K562 (cell line): ENCODE measurements around the gene SIGLEC7. TPM values are rescaled to one million over a fixed set of nuclear protein-coding genes. Genes with fewer than 3 reads are reported as not detected.
A peak's percentile ranks its signal among the peaks of the same experiment; 100 is the strongest.

Experiments used
- BCL6 ChIP-seq: fragments of 250-450 bp; sonication (Bioruptor Pico); IDR thresholded peaks from 2 replicates; pipeline ENCODE4 v1.4.0; 2020
- BRCA1 ChIP-seq, 2 experiments: fragments of 450-650 bp in 1 of 2; sonication (generic) in 1 of 2; formaldehyde crosslinking in 1 of 2; IDR thresholded peaks; 2 replicates each; pipeline versions ENCODE4 v1.5.0 to v1.6.1; 2017 to 2020; ENCODE audit warnings: mild to moderate bottlenecking in 1 of 2, missing genetic modification reagents in 1 of 2
- ELF2 ChIP-seq: fragments of 250-450 bp; sonication (Bioruptor Pico); IDR thresholded peaks from 2 replicates; pipeline ENCODE4 v1.5.0; 2021; ENCODE audit warnings: mild to moderate bottlenecking
- ILK ChIP-seq: fragments of 450-650 bp; IDR thresholded peaks from 2 replicates; pipeline ENCODE4 v1.6.1; 2016; ENCODE audit warnings: missing genetic modification characterization, low read depth, mild to moderate bottlenecking, missing compliant biosample characterization, moderate library complexity, borderline replicate concordance
- KLF13 ChIP-seq: fragments of 450-650 bp; IDR thresholded peaks from 2 replicates; pipeline ENCODE4 v1.6.1; 2016; ENCODE audit warnings: missing genetic modification characterization, low read depth, mild to moderate bottlenecking, missing compliant biosample characterization, moderate library complexity, borderline replicate concordance
- MEF2A ChIP-seq: IDR thresholded peaks from 2 replicates; pipeline ENCODE4 v1.6.1; 2011; ENCODE audit warnings: low read depth, mild to moderate bottlenecking, low read length, moderate library complexity; ENCODE audit not compliant: control insufficient read depth
- NCOA2 ChIP-seq, 2 experiments: fragments of 450-650 bp; IDR thresholded peaks; 2 replicates each; pipeline ENCODE4 v1.6.1; 2018; ENCODE audit warnings: mild to moderate bottlenecking in 2 of 2, moderate library complexity in 1 of 2; ENCODE audit not compliant: partially characterized antibody in 2 of 2
- NR2C2 ChIP-seq, 2 experiments: fragments of 200-800 bp in 1 of 2; sonication (Bioruptor generic) in 1 of 2; sonication (generic) in 1 of 2; formaldehyde crosslinking in 1 of 2; IDR thresholded peaks; 2 replicates each; pipeline versions ENCODE4 v1.6.1 to v1.8.0; 2016 to 2022; ENCODE audit warnings: mild to moderate bottlenecking in 1 of 2, missing compliant biosample characterization in 1 of 2, missing genetic modification characterization in 1 of 2, missing genetic modification reagents in 1 of 2
- RBM22 ChIP-seq: fragments of 200-400 bp; formaldehyde crosslinking; IDR thresholded peaks from 2 replicates; pipeline ENCODE4 v1.6.1; 2018; ENCODE audit warnings: low read length, low read depth; ENCODE audit not compliant: poor library complexity, severe bottlenecking
- RBM39 ChIP-seq: fragments of 200-400 bp; formaldehyde crosslinking; optimal IDR thresholded peaks from 2 replicates; pipeline ENCODE3; 2018; ENCODE audit warnings: low read depth, low read length
- SIN3A ChIP-seq, 2 experiments: fragments of 150-350 bp in 1 of 2; IDR thresholded peaks; 2 replicates each; pipeline ENCODE4 v1.6.1; 2011 to 2016; ENCODE audit warnings: borderline replicate concordance in 2 of 2, low read depth in 2 of 2, low read length in 2 of 2, mild to moderate bottlenecking in 2 of 2, moderate library complexity in 2 of 2; ENCODE audit not compliant: control insufficient read depth in 1 of 2
- TRIM24 ChIP-seq, 2 experiments: fragments of 450-650 bp; IDR thresholded peaks; 2 replicates each; pipeline ENCODE4 v1.6.1; 2016
- ZNF134 ChIP-seq: fragments of 250-450 bp; sonication (Bioruptor Pico); conservative IDR thresholded peaks from 2 replicates; pipeline ENCODE4 v1.4.0; 2020
- ZNF561 ChIP-seq: fragments of 450-650 bp; formaldehyde crosslinking; conservative IDR thresholded peaks from 2 replicates; pipeline ENCODE4 v1.4.0; 2020; ENCODE audit warnings: mild to moderate bottlenecking, moderate library complexity
- polyA plus RNA-seq, 8 experiments: library from polyadenylated mRNA; depleted of rRNA in 4 of 8; stranded (reverse) in 5 of 8; unstranded in 3 of 8; fragments of >200 nt; fragmentation: Nextera tagmentation in 2 of 8; fragmentation: Illumina TruSeq in 1 of 8; extraction: Ambion mirVana in 2 of 8; extraction: Trizol in 1 of 8; gene quantifications; 2 replicates each; pipeline versions ENCODE4 v1.2.1 to v1.2.3, GENCODE V29; 2011 to 2014; ENCODE audit warnings: inconsistent platforms in 1 of 8, missing spikeins in 1 of 8
- total RNA-seq, 7 experiments: library from RNA; depleted of rRNA in 6 of 7; stranded (reverse); fragments of >200 nt in 6 of 7; fragmentation: Illumina TruSeq in 2 of 7; extraction: Trizol in 2 of 7; gene quantifications; 2 replicates each; pipeline versions ENCODE4 v1.2.1 to v1.2.3, GENCODE V29; 2011 to 2021; ENCODE audit warnings: low replicate concordance in 1 of 7
- TF ChIP-seq, protein P1 (sequence below): sonication (generic); formaldehyde crosslinking; IDR thresholded peaks from 2 replicates; pipeline ENCODE4 v1.8.0; 2022; ENCODE audit warnings: mild to moderate bottlenecking, missing genetic modification reagents, borderline replicate concordance
- TF ChIP-seq, protein P2 (sequence below), 2 experiments: IDR thresholded peaks; 2 replicates each; pipeline ENCODE4 v1.6.1; 2012; ENCODE audit warnings: improper control_type of control experiment in 2 of 2, low read depth in 2 of 2, low read length in 2 of 2, borderline replicate concordance in 1 of 2
- TF ChIP-seq, protein P3 (sequence below), 3 experiments: fragments of 200-800 bp in 1 of 3; fragments of 250-450 bp in 1 of 3; fragments of 450-650 bp in 1 of 3; sonication (Bioruptor Pico) in 1 of 3; sonication (Bioruptor generic) in 1 of 3; formaldehyde crosslinking in 1 of 3; IDR thresholded peaks; 2 replicates each; pipeline versions ENCODE4 v1.6.1 to v1.8.0; 2016 to 2022; ENCODE audit warnings: mild to moderate bottlenecking in 2 of 3, missing genetic modification characterization in 2 of 3, missing compliant biosample characterization in 1 of 3, moderate library complexity in 1 of 3

Gene SIGLEC7
- total and polyA plus RNA-seq, 9 of the 15 experiments (the other 6 are each of a cell fraction or from before 2014, with no cell fraction given) = 0.10 to 0.12 TPM; not detected in 7

DNA sequence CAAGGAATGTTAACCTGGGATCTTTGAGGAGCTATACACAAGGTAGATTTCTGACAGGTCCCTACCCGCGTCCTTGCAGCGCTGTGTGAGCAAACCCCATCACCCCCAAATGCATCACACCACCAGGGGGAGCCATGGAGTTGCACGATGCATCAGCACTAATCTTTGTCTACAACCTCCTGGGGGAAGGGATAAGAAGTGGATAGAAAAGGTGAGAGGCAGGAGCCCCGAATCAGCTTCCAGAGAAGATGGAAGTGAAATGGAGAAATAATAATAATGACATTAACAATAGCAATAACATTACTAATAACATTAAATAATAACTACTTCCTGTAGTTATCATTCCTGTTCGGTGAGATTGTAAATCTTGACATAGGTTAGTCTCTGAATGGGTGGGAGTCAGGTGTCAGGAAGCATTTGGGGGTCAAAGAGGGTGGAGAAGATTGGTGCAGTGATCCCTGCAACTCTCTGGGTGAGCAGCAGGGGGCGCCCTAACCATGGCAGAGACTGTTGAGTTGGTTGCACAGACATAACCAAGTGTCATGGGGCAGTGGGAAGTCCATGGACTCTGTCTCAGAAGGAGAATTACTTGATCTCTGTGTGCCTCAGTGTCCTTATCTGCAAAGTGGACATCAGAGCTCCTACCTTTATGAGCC is 16.5 kb downstream of the SIGLEC7 start (continued):
- TF ChIP-seq, protein P1, sequence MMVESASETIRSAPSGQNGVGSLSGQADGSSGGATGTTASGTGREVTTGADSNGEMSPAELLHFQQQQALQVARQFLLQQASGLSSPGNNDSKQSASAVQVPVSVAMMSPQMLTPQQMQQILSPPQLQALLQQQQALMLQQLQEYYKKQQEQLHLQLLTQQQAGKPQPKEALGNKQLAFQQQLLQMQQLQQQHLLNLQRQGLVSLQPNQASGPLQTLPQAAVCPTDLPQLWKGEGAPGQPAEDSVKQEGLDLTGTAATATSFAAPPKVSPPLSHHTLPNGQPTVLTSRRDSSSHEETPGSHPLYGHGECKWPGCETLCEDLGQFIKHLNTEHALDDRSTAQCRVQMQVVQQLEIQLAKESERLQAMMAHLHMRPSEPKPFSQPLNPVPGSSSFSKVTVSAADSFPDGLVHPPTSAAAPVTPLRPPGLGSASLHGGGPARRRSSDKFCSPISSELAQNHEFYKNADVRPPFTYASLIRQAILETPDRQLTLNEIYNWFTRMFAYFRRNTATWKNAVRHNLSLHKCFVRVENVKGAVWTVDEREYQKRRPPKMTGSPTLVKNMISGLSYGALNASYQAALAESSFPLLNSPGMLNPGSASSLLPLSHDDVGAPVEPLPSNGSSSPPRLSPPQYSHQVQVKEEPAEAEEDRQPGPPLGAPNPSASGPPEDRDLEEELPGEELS = no peak
- TF ChIP-seq BRCA1 (IDR thresholded peaks at IDR 0.05) = no peak
- no peak for TF ChIP-seq BRCA1 (CRISPR knock-in tag; IDR thresholded peaks at IDR 0.05)
- no peak for TF ChIP-seq NCOA2 (IDR thresholded peaks at IDR 0.05; ENCODE audit: partially characterized antibody in 2 of 2)
- TF ChIP-seq SIN3A (IDR thresholded peaks at IDR 0.05; ENCODE audit: borderline replicate concordance in 2 of 2, control insufficient read depth in 1 of 2, low read depth in 2 of 2, low read length in 2 of 2) = no peak
- TF ChIP-seq ELF2 (CRISPR knock-in tag) = no peak
- TF ChIP-seq TRIM24 (IDR thresholded peaks at IDR 0.05) = peak; percentile 49 to 69; a peak in 2 of 4 replicates
- no peak for TF ChIP-seq BCL6 (CRISPR knock-in tag)
- no peak for TF ChIP-seq ZNF561
- no peak for TF ChIP-seq ZNF134 (CRISPR knock-in tag)
- TF ChIP-seq RBM22 = no peak
- TF ChIP-seq, protein P2, sequence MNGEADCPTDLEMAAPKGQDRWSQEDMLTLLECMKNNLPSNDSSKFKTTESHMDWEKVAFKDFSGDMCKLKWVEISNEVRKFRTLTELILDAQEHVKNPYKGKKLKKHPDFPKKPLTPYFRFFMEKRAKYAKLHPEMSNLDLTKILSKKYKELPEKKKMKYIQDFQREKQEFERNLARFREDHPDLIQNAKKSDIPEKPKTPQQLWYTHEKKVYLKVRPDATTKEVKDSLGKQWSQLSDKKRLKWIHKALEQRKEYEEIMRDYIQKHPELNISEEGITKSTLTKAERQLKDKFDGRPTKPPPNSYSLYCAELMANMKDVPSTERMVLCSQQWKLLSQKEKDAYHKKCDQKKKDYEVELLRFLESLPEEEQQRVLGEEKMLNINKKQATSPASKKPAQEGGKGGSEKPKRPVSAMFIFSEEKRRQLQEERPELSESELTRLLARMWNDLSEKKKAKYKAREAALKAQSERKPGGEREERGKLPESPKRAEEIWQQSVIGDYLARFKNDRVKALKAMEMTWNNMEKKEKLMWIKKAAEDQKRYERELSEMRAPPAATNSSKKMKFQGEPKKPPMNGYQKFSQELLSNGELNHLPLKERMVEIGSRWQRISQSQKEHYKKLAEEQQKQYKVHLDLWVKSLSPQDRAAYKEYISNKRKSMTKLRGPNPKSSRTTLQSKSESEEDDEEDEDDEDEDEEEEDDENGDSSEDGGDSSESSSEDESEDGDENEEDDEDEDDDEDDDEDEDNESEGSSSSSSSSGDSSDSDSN (IDR thresholded peaks at IDR 0.05; ENCODE audit: borderline replicate concordance in 1 of 2, low read depth in 2 of 2, low read length in 2 of 2) = no peak
- TF ChIP-seq RBM39 = peak; percentile 91
- TF ChIP-seq ILK (tag) = no peak
- no peak for TF ChIP-seq KLF13 (tag)
- TF ChIP-seq NR2C2 (CRISPR knock-in tag; IDR thresholded peaks at IDR 0.05) = no peak
- TF ChIP-seq NR2C2 (tag; IDR thresholded peaks at IDR 0.05) = peak; percentile 25; the same call in 1 of the 2 replicates
- no peak for TF ChIP-seq MEF2A
- TF ChIP-seq, protein P3, sequence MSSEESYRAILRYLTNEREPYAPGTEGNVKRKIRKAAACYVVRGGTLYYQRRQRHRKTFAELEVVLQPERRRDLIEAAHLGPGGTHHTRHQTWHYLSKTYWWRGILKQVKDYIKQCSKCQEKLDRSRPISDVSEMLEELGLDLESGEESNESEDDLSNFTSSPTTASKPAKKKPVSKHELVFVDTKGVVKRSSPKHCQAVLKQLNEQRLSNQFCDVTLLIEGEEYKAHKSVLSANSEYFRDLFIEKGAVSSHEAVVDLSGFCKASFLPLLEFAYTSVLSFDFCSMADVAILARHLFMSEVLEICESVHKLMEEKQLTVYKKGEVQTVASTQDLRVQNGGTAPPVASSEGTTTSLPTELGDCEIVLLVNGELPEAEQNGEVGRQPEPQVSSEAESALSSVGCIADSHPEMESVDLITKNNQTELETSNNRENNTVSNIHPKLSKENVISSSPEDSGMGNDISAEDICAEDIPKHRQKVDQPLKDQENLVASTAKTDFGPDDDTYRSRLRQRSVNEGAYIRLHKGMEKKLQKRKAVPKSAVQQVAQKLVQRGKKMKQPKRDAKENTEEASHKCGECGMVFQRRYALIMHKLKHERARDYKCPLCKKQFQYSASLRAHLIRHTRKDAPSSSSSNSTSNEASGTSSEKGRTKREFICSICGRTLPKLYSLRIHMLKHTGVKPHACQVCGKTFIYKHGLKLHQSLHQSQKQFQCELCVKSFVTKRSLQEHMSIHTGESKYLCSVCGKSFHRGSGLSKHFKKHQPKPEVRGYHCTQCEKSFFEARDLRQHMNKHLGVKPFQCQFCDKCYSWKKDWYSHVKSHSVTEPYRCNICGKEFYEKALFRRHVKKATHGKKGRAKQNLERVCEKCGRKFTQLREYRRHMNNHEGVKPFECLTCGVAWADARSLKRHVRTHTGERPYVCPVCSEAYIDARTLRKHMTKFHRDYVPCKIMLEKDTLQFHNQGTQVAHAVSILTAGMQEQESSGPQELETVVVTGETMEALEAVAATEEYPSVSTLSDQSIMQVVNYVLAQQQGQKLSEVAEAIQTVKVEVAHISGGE (CRISPR knock-in tag; IDR thresholded peaks at IDR 0.05) = peak in 1 of 3 experiments; percentile 35; a peak in 1 of 6 replicates
